Neural cell (in vitro differentiated cells): ENCODE results near the gene VPREB3. TPM values are rescaled to one million over a fixed set of nuclear protein-coding genes. Genes with fewer than 3 reads are reported as not detected.

Experiments
- H2AFZ ChIP-seq: fragments of 200-600, 300-800 bp; sonication (generic), shearing (Covaris generic); 2 replicates; pipeline ENCODE4 v1.6.0; 2014; ENCODE audit warnings: low read depth, mild to moderate bottlenecking, antibody characterized with exemption, low read length, moderate library complexity
- H3F3A ChIP-seq: fragments of 200-600 bp; shearing (Covaris generic); 2 replicates; pipeline ENCODE4 v1.6.1; 2016; ENCODE audit warnings: mild to moderate bottlenecking, moderate library complexity, mixed read lengths, antibody characterized with exemption, low read length; ENCODE audit not compliant: insufficient read depth, poor library complexity, severe bottlenecking
- H3K27ac ChIP-seq: fragments of 200-600, 300-800 bp; sonication (generic), shearing (Covaris generic); 2 replicates; pipeline ENCODE4 v1.5.1; 2014; ENCODE audit warnings: mild to moderate bottlenecking, low read length, moderate library complexity
- H3K27me3 ChIP-seq: fragments of 300-800, 200-600 bp; sonication (generic), shearing (Covaris generic); 2 replicates; pipeline ENCODE4 v1.6.0; 2014; ENCODE audit warnings: mild to moderate bottlenecking, low read depth, low read length, moderate library complexity; ENCODE audit not compliant: insufficient read depth
- H3K36me3 ChIP-seq: fragments of 300-800, 200-600 bp; sonication (generic), shearing (Covaris generic); 2 replicates; pipeline ENCODE4 v1.5.1; 2014; ENCODE audit warnings: mild to moderate bottlenecking, antibody characterized with exemption, low read length, moderate library complexity; ENCODE audit not compliant: insufficient read depth
- H3K4me2 ChIP-seq: fragments of 300-800, 200-600 bp; sonication (generic), shearing (Covaris generic); 2 replicates; pipeline ENCODE4 v1.6.0; 2014; ENCODE audit warnings: mild to moderate bottlenecking, low read length
- H3K4me3 ChIP-seq: fragments of 300-800, 200-600 bp; sonication (generic), shearing (Covaris generic); 2 replicates; pipeline ENCODE4 v1.5.1; 2014; ENCODE audit warnings: mild to moderate bottlenecking, low read length, moderate library complexity
- H3K79me2 ChIP-seq: fragments of 200-600 bp; shearing (Covaris generic); replicated peaks from 2 replicates; pipeline ENCODE4 v1.6.0; 2014; ENCODE audit warnings: mild to moderate bottlenecking, low read length, moderate library complexity; ENCODE audit not compliant: insufficient read depth
- H3K9ac ChIP-seq: fragments of 300-800, 200-600 bp; sonication (generic), shearing (Covaris generic); 2 replicates; pipeline ENCODE4 v1.6.1; 2016; ENCODE audit warnings: mild to moderate bottlenecking, low read length, mixed read lengths
- H3K9me2 ChIP-seq: fragments of 200-600 bp; shearing (Covaris generic); 2 replicates; pipeline ENCODE4 v1.6.1; 2016; ENCODE audit warnings: mild to moderate bottlenecking, low read length, mixed read lengths; ENCODE audit not compliant: insufficient read depth
- H3K9me3 ChIP-seq: fragments of 200-600, 300-800 bp; sonication (generic), shearing (Covaris generic); 2 replicates; pipeline ENCODE4 v1.6.1; 2016; ENCODE audit warnings: mild to moderate bottlenecking, mixed run types, low read length, moderate library complexity, mixed read lengths
- H4K20me1 ChIP-seq: fragments of 200-600 bp; shearing (Covaris generic); 2 replicates; pipeline ENCODE4 v1.6.1; 2016; ENCODE audit warnings: mild to moderate bottlenecking, mixed run types; ENCODE audit not compliant: insufficient read depth
- CTCF ChIP-seq: fragments of 450-650 bp; IDR thresholded peaks from 2 replicates; pipeline ENCODE4 v1.5.1; 2014; ENCODE audit warnings: antibody characterized with exemption, mild to moderate bottlenecking, moderate library complexity; ENCODE audit not compliant: poor library complexity, severe bottlenecking
- EP300 ChIP-seq: fragments of 450-650 bp; conservative IDR thresholded peaks from 2 replicates; pipeline ENCODE4 v1.6.1; 2014; ENCODE audit warnings: antibody characterized with exemption, mild to moderate bottlenecking, moderate library complexity; ENCODE audit not compliant: poor library complexity, severe bottlenecking
- EZH2 ChIP-seq: fragments of 200-600, 300-800 bp; shearing (Covaris generic), sonication (generic); IDR thresholded peaks from 2 replicates; pipeline ENCODE4 v1.6.1; 2014; ENCODE audit warnings: antibody characterized with exemption, low read length, borderline replicate concordance, mild to moderate bottlenecking; ENCODE audit not compliant: insufficient read depth, poor library complexity, severe bottlenecking
- MXI1 ChIP-seq: fragments of 450-650 bp; conservative IDR thresholded peaks from 2 replicates; pipeline ENCODE4 v1.6.1; 2014; ENCODE audit warnings: antibody characterized with exemption, mild to moderate bottlenecking; ENCODE audit not compliant: poor library complexity, severe bottlenecking
- POLR2AphosphoS5 ChIP-seq: IDR thresholded peaks from 2 replicates; pipeline ENCODE4 v1.6.1; 2012
- RAD21 ChIP-seq: fragments of 450-650 bp; conservative IDR thresholded peaks from 2 replicates; pipeline ENCODE4 v1.6.1; 2014; ENCODE audit warnings: antibody characterized with exemption, mild to moderate bottlenecking, moderate library complexity
- REST ChIP-seq: IDR thresholded peaks from 2 replicates; pipeline ENCODE4 v1.6.1; 2012; ENCODE audit warnings: borderline replicate concordance
- SMC3 ChIP-seq: fragments of 450-650 bp; conservative IDR thresholded peaks from 2 replicates; pipeline ENCODE4 v1.6.1; 2014; ENCODE audit warnings: antibody characterized with exemption, mild to moderate bottlenecking, moderate library complexity; ENCODE audit not compliant: poor library complexity
- TAF1 ChIP-seq: IDR thresholded peaks from 2 replicates; pipeline ENCODE4 v1.6.1; 2012; ENCODE audit warnings: low read depth
- polyA plus RNA-seq: library from polyadenylated mRNA; depleted of rRNA; stranded (reverse); fragments of >200 nt; gene quantifications from 2 replicates; pipeline ENCODE4 v1.2.3, GENCODE V29; 2014

VPREB3 gene
- polyA plus RNA-seq, 1 donor from 2014 or later: not detected

DNA sequence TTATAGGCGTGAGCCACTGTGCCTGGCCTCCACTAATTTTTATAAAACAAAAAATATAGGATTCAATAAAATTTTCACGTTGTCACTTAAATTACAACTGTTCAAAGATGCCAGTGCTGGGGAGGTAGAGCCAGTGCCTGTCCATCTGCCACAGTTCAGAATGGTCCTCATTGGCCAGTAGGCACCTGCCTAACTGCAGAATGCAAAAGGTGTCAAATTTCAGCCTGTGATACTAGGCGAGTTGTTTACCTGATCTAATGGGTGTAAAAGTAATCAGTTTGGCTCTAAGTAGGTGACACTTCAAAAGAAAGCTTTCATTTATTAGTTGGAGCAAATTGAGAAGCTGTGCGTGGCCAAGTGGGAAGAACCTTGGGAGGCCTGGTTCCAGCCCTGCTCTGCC, 34.9 kb upstream of the VPREB3 start:
- Histone ChIP-seq H3K9ac (no peak overlapping the region), H3K36me3 (no peaks in the 10 kb centered on the region), H4K20me1 (peaks cover 5% of the 10 kb centered on the region), H3K27me3 (no peaks in the 10 kb centered on the region), H3K4me2 (no peak overlapping the region), H3K79me2 (peaks cover 47% of the 10 kb centered on the region), H3K4me3 (peak overlapping the region; percentile 83), H3F3A (no peaks in the 10 kb centered on the region), H3K9me3 (no peaks in the 10 kb centered on the region), H3K27ac (no peak overlapping the region), H3K9me2 (no peaks in the 10 kb centered on the region), H2AFZ (no peak overlapping the region)
- no peak for TF ChIP-seq EP300

- H3F3A ChIP-seq: no peaks in the 10 kb centered on the region
- peak overlapping the region; percentile 77 for H3K4me2 ChIP-seq
- H2AFZ ChIP-seq: no peak overlapping the region
- peak overlapping the region; percentile 83 for H3K4me3 ChIP-seq
- H3K9ac ChIP-seq: peak overlapping the region; percentile 100
- H4K20me1 ChIP-seq: peaks cover 5% of the 10 kb centered on the region
- H3K27ac ChIP-seq: peak overlapping the region; percentile 99
- H3K9me2 ChIP-seq: no peaks in the 10 kb centered on the region
- TF ChIP-seq TAF1: no peak
- TF ChIP-seq REST: no peak
- no peak for TF ChIP-seq SMC3
- TF ChIP-seq EZH2: no peak
- no peak for TF ChIP-seq RAD21
- no peak for TF ChIP-seq CTCF
- TF ChIP-seq POLR2AphosphoS5: no peak
- TF ChIP-seq MXI1: no peak
- TF ChIP-seq EP300: no peak
- H3K9me3 ChIP-seq: no peaks in the 10 kb centered on the region
- H3K79me2 ChIP-seq: peaks cover 47% of the 10 kb centered on the region
- H3K36me3 ChIP-seq: no peaks in the 10 kb centered on the region
- H3K27me3 ChIP-seq: no peaks in the 10 kb centered on the region
Measured at GRCh38 chr22:23787910-23788309, 33.7 kb upstream of the VPREB3 start.

GRCh38 chr22:23787600-23787896, 33.3 kb upstream of the VPREB3 start:
- Histone ChIP-seq H3K27ac (peak overlapping the region; percentile 99), H3K9ac (peak overlapping the region; percentile 100), H3K4me2 (peak overlapping the region; percentile 77), H3K79me2 (peaks cover 47% of the 10 kb centered on the region), H3K36me3 (no peaks in the 10 kb centered on the region), H2AFZ (peak overlapping the region; percentile 35), H3K9me2 (no peaks in the 10 kb centered on the region), H4K20me1 (peaks cover 5% of the 10 kb centered on the region), H3K4me3 (peak overlapping the region; percentile 83), H3F3A (no peaks in the 10 kb centered on the region), H3K27me3 (no peaks in the 10 kb centered on the region), H3K9me3 (no peaks in the 10 kb centered on the region)
- no peak for TF ChIP-seq TAF1
- TF ChIP-seq POLR2AphosphoS5: no peak
- TF ChIP-seq REST: no peak
- TF ChIP-seq CTCF: no peak
- TF ChIP-seq SMC3: no peak
- no peak for TF ChIP-seq RAD21
- TF ChIP-seq EZH2: no peak
- no peak for TF ChIP-seq EP300
- no peak for TF ChIP-seq MXI1
